Skeletal muscle tissue (tissue), 4 donors: ENCODE results near the gene AP1S1. TPM values are rescaled to one million over a fixed set of nuclear protein-coding genes. Genes with fewer than 3 reads are reported as not detected.

ENCODE experiments used
- H3K27ac ChIP-seq: one replicate; pipeline ENCODE4 v1.7.0; 2013; ENCODE audit warnings: mild to moderate bottlenecking, low read depth, low read length, inconsistent platforms
- H3K27me3 ChIP-seq, 3 donors: one replicate each; pipeline ENCODE4 v1.7.0; 2013; ENCODE audit warnings: low read length in 3 of 3; ENCODE audit not compliant: control insufficient read depth in 3 of 3, insufficient read depth in 3 of 3
- H3K36me3 ChIP-seq, 3 donors: one replicate each; pipeline ENCODE4 v1.7.0; 2013; ENCODE audit warnings: low read length in 3 of 3; ENCODE audit not compliant: control insufficient read depth in 3 of 3, insufficient read depth in 3 of 3
- H3K4me1 ChIP-seq, 3 donors: one replicate each; pipeline ENCODE4 v1.7.0; 2013; ENCODE audit warnings: low read length in 3 of 3, mild to moderate bottlenecking in 3 of 3; ENCODE audit not compliant: control insufficient read depth in 3 of 3, insufficient read depth in 3 of 3
- H3K4me3 ChIP-seq, 3 donors: one replicate each; pipeline ENCODE4 v1.7.0; 2013; ENCODE audit warnings: low read length in 3 of 3
- H3K9ac ChIP-seq, 3 donors: one replicate each; pipeline ENCODE4 v1.7.0; 2013; ENCODE audit warnings: low read length in 3 of 3, mild to moderate bottlenecking in 3 of 3, moderate library complexity in 2 of 3, low read depth in 1 of 3
- H3K9me3 ChIP-seq, 3 donors: one replicate each; pipeline ENCODE4 v1.7.0; 2013; ENCODE audit warnings: low read length in 3 of 3; ENCODE audit not compliant: control insufficient read depth in 3 of 3
- total RNA-seq: library from RNA; depleted of rRNA; stranded (reverse); fragments of >200 nt; gene quantifications from one replicate; pipeline ENCODE4 v1.2.3, GENCODE V29; 2014
- donor health status: Osteomylitis.

The AP1S1 gene
- total RNA-seq, 1 donor from 2014 or later: 27.7 TPM

- H3K27ac ChIP-seq: no peak overlapping the region
- H3K36me3 ChIP-seq: peaks cover 17 to 30% (median 20%) of the 10 kb centered on the region in 3 donors
- no peak overlapping the region for H3K9ac ChIP-seq
- peaks cover 4 to 9% (median 5%) of the 10 kb centered on the region in 3 donors for H3K27me3 ChIP-seq
- H3K4me1 ChIP-seq: peaks cover 8 to 14% (median 11%) of the 10 kb centered on the region in 3 donors
- H3K4me3 ChIP-seq: no peak overlapping the region
- H3K9me3 ChIP-seq: no peaks in the 10 kb centered on the region
Measured at GRCh38 chr7:101156277-101156676, 2.0 kb downstream of the AP1S1 start.

DNA sequence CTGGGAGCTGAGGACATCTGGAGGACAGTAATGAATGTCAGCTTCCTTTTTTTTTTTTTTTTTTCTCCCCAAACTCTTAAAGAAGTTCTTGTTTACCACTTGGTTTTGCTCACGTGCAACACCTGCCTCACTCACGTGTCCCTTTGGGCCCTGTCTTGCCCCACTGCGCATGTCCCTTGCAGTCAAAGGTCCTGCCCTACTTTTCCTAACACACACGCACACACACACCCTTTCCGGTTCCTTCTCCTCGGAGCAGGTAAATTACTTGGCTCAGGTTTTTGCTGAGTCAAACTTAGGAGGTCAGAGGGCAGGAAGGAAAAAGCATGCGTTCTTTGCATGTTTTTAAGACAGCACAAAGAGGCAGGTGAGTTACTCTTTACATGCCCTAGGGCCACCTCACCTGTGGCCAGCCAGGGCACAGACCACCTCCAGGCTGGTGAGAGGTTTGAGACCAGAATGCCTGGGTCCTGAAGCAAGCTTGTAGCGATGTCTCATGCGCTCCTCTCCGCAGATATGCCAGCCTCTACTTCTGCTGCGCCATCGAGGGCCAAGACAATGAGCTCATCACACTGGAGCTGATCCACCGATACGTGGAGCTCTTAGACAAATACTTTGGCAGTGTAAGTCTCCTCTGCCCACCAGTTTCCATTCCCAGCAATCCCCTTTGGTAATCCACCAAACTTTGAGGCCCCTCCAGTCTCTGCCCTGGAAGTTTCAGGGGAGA lies 2.8 kb downstream of the AP1S1 start:
- Histone ChIP-seq H3K36me3 (peaks cover 17 to 30% (median 20%) of the 10 kb centered on the region in 3 donors), H3K27me3 (peaks cover 7 to 11% (median 10%) of the 10 kb centered on the region in 3 donors), H3K9me3 (no peaks in the 10 kb centered on the region)

DNA sequence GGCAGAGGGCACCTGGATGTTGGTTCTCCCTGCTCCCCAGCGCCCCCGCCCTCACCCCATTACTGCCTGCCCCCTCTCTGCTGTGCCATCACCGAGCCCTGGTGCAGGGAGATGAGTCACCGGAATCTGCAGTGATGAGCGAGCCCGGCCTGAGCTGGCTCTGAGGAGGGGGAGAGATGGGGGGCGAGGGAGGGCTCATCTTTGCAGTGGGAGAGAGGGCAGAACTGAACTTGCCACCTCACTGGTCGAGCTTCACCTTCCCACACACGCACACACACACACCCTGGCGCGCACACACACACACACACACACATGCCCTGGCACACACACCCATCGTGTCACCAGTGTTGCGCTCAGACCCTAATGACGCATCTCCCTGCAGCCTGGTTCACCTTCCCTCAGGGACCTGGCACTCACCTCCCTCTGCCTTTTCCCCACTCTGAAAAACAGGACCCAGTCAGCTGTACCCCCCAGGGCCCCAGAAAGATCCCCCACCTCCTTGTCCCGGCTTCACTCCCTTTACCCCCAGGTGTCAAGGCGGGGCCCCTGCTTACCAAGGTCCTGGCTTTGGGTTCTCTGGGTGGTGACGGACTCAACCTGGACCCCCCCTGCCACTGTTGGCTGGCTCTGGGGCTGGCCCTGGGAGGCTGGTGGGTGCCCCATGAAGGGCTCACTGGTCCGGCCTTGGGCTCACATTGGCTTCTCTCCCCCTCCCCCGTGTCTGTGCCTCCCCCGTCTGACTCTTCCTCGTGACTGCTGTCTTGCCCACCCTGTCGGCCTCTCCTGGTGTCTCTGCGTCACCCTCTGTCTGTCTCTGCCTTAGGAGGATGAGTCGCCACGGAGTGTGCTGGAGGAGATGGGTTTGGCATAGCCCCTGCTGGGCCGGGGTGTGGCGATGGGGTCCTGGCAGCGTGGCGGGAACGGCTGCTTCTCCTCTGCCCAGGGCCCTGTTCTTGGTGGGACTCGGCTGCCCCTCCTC lies 5.7 kb downstream of the AP1S1 start:
- Histone ChIP-seq H3K36me3 (peaks cover 17 to 30% (median 20%) of the 10 kb centered on the region in 3 donors), H3K9ac (no peak overlapping the region), H3K27ac (no peak overlapping the region), H3K4me1 (peaks cover 11 to 18% (median 17%) of the 10 kb centered on the region in 3 donors), H3K4me3 (no peak overlapping the region), H3K9me3 (no peaks in the 10 kb centered on the region), H3K27me3 (peaks cover 28 to 38% (median 29%) of the 10 kb centered on the region in 3 donors)

More for the DNA sequence above, 2.8 kb downstream of the AP1S1 start:
- Histone ChIP-seq H3K27ac (no peak overlapping the region), H3K4me3 (no peak overlapping the region), H3K4me1 (peaks cover 8 to 14% (median 11%) of the 10 kb centered on the region in 3 donors), H3K9ac (no peak overlapping the region)

DNA sequence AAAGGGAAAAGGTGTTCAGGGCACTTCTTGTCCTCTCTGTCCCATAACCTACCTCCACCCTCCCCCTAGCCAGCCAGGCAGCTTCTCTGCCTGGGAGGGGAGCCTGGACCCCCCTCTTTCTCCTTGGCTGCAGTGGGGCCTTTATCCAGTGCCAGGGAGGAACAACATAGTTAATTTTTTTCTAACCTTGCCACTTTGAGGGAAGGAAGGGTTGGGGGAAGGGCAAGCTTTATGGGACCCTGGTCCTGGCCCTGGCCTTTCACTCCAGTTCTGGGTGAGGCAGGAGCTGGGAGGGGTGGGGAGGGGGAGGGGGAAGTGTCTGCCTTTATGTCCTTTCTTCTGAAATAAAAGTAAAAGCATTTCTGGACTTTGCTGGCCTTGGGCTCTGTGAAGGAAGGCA lies 6.6 kb downstream of the AP1S1 start:
- H3K4me3 ChIP-seq: no peak overlapping the region
- H3K27me3 ChIP-seq: peaks cover 37 to 46% (median 37%) of the 10 kb centered on the region in 3 donors
- H3K4me1 ChIP-seq: peaks cover 9 to 18% (median 14%) of the 10 kb centered on the region in 3 donors
- H3K36me3 ChIP-seq: peaks cover 17 to 30% (median 20%) of the 10 kb centered on the region in 3 donors
- no peak overlapping the region for H3K9ac ChIP-seq
- no peaks in the 10 kb centered on the region for H3K9me3 ChIP-seq
- H3K27ac ChIP-seq: no peak overlapping the region

GRCh38 chr7:101161692-101162471 lies 7.6 kb downstream of the AP1S1 start:
- Histone ChIP-seq H3K36me3 (peaks cover 17 to 29% (median 17%) of the 10 kb centered on the region in 3 donors), H3K9ac (no peak overlapping the region), H3K4me1 (peaks cover 9 to 21% (median 16%) of the 10 kb centered on the region in 3 donors), H3K4me3 (no peak overlapping the region), H3K27me3 (peaks cover 42 to 54% (median 43%) of the 10 kb centered on the region in 3 donors), H3K27ac (no peak overlapping the region), H3K9me3 (no peaks in the 10 kb centered on the region)

DNA sequence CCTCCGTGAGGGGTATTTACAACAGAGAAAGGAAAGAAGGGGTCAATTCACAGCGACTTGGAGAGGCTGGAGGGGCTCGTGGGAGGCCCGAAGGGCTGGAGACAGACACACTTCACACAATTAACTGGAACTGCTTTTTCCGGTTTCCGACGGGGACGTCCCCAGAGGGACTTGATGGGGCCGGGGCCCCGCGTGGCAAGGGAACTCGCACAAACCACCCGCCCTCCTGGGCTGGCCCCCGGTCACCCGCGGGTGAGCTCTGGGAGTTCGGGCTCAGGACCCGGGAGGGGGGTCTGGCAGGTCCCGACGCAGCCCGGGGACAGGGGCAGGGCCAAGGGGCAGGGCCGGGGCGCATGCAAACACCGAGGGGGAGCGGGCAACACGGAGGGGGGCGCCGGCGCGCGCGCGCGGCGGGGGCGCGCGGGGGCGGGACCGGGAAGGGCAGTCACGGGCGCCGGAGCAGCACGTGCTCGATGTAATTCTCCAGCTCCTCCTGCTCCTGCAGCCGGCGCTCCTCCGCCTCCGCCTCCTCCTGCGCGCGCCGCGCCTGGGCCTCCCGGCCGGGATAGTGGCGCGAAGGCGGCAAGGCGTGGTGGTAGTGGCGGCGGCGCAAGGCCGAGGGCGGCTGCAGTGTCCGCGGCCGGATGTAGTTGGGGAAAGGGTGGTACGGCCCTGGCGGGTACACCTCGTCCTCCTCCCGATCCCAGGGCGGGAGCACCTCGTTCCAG lies 8.4 kb downstream of the AP1S1 start:
- peaks cover 50 to 62% (median 50%) of the 10 kb centered on the region in 3 donors for H3K27me3 ChIP-seq
- peaks cover 9 to 21% (median 16%) of the 10 kb centered on the region in 3 donors for H3K4me1 ChIP-seq
- no peak overlapping the region for H3K27ac ChIP-seq
- H3K9me3 ChIP-seq: no peaks in the 10 kb centered on the region
- H3K36me3 ChIP-seq: peaks cover 12 to 20% (median 12%) of the 10 kb centered on the region in 3 donors
- H3K4me3 ChIP-seq: no peak overlapping the region
- no peak overlapping the region for H3K9ac ChIP-seq

DNA sequence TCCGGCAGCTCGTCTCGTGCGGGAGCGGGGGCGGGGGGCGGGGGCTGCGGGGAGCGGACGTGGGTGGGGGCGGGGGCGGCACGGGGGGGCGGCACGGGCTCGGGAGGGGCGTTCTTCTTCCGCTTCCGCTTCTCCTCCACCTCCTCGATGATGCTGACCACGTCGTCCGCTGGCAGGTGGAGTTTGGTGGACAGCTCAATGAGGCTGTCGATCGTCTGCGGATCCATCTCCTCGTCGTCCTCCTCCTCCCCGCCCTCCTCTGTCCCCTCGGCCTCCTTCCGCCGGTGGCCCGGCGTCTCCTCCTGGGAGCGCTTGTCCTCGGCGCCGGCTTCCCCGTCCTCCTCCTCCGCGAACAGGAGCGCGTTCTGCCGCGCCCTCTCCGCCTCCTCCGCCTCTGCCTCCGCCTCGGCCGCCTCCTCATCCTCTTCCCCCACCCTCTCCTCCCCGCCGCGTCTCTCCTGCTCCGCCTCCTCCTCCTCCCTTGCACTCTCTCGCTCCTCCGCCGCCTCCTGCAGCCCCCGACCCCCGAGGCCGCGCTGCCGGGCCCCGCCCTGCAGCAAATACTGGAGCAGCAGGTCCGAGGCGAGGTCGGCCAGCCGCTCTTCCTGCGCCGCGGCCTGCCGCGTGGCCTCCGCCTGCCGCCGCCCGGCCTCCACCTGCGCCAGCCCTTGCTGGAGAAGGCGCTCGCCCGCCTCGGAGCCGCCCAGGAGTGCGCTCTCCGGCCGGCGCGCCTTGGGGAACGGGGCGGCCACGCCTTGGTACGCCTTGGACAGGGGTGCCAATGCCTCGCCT lies 9.2 kb downstream of the AP1S1 start:
- H3K4me3 ChIP-seq: peak overlapping the region; percentile 13 to 32 (median 14)
- H3K9ac ChIP-seq: no peak overlapping the region
- H3K27ac ChIP-seq: no peak overlapping the region
- peaks cover 53 to 70% (median 56%) of the 10 kb centered on the region in 3 donors for H3K27me3 ChIP-seq
- no peaks in the 10 kb centered on the region for H3K9me3 ChIP-seq
- H3K4me1 ChIP-seq: peaks cover 9 to 21% (median 16%) of the 10 kb centered on the region in 3 donors
- H3K36me3 ChIP-seq: peaks cover 8 to 16% (median 10%) of the 10 kb centered on the region in 3 donors

- Histone ChIP-seq H3K9me3 (no peaks in the 10 kb centered on the region), H3K27ac (no peak overlapping the region), H3K4me3 (no peak overlapping the region), H3K36me3 (peaks cover 6 to 9% (median 6%) of the 10 kb centered on the region in 3 donors), H3K9ac (no peak overlapping the region), H3K27me3 (peaks cover 60 to 72% (median 64%) of the 10 kb centered on the region in 3 donors), H3K4me1 (peaks cover 9 to 21% (median 16%) of the 10 kb centered on the region in 3 donors)
Measured at GRCh38 chr7:101164071-101164840, 10.0 kb downstream of the AP1S1 start.
